GM23338 (cell line): ENCODE results near the gene PIMREG. TPM values are rescaled to one million over a fixed set of nuclear protein-coding genes. Genes with fewer than 3 reads are reported as not detected.

Experiments
- ATAC-seq: fragments of 200-7000 bp; cut with Tn5 transposase; 3 replicates; pipeline ENCODE4 v1.9.1; 2020
- DNase-seq: peaks from one replicate; pipeline ENCODE4 v3.0.0-alpha.2; 2015; ENCODE audit warnings: low spot score
- H2AFZ ChIP-seq: fragments of 200-600 bp; sonication (generic); 2 replicates; pipeline ENCODE4 v1.8.0; 2016; ENCODE audit warnings: antibody characterized with exemption, mild to moderate bottlenecking, moderate library complexity
- H3F3A ChIP-seq: fragments of 200-600 bp; sonication (generic); replicated peaks from 2 replicates; pipeline ENCODE4 v1.8.0; 2017; ENCODE audit warnings: antibody characterized with exemption, mixed run types, low read depth
- H3K27ac ChIP-seq: fragments of 200-600 bp; sonication (generic); 2 replicates; pipeline ENCODE4 v1.6.1; 2016; ENCODE audit warnings: low read depth
- H3K27me3 ChIP-seq: fragments of 200-600 bp; sonication (generic); 2 replicates; pipeline ENCODE4 v1.8.0; 2016; ENCODE audit warnings: mild to moderate bottlenecking, mixed run types, moderate library complexity; ENCODE audit not compliant: insufficient read depth
- H3K36me3 ChIP-seq: fragments of 200-600 bp; sonication (generic); 2 replicates; pipeline ENCODE4 v1.8.0; 2016; ENCODE audit warnings: mild to moderate bottlenecking; ENCODE audit not compliant: insufficient read depth
- H3K4me1 ChIP-seq: fragments of 200-600 bp; sonication (generic); 2 replicates; pipeline ENCODE4 v1.8.0; 2016; ENCODE audit warnings: mild to moderate bottlenecking, moderate library complexity; ENCODE audit not compliant: insufficient read depth
- H3K4me2 ChIP-seq: fragments of 200-600 bp; sonication (generic); 2 replicates; pipeline ENCODE4 v1.7.1; 2017; ENCODE audit warnings: mixed run types
- H3K4me3 ChIP-seq: fragments of 200-600 bp; sonication (generic); 2 replicates; pipeline ENCODE4 v1.6.1; 2016; ENCODE audit warnings: mixed run types
- H3K79me2 ChIP-seq: fragments of 200-600 bp; sonication (generic); replicated peaks from 2 replicates; pipeline ENCODE4 v1.8.0; 2017; ENCODE audit warnings: mild to moderate bottlenecking; ENCODE audit not compliant: insufficient read depth
- H3K9me2 ChIP-seq: fragments of 200-600 bp; sonication (generic); 2 replicates; pipeline ENCODE4 v1.8.0; 2017; ENCODE audit not compliant: insufficient read depth
- H4K20me1 ChIP-seq: fragments of 200-600 bp; sonication (generic); replicated peaks from 2 replicates; pipeline ENCODE4 v1.8.0; 2017; ENCODE audit warnings: mild to moderate bottlenecking; ENCODE audit not compliant: insufficient read depth
- H3K27ac Mint-ChIP-seq: 2 replicates; pipeline ENCODE4 v1.8.0; 2020; ENCODE audit warnings: inconsistent platforms, mild to moderate bottlenecking, moderate library complexity, mixed read lengths
- H3K27me3 Mint-ChIP-seq: 3 replicates; pipeline ENCODE4 v1.8.0; 2022; ENCODE audit warnings: low read depth, mild to moderate bottlenecking, moderate library complexity, mixed read lengths, inconsistent platforms; ENCODE audit not compliant: insufficient read depth, poor library complexity
- H3K36me3 Mint-ChIP-seq: 3 replicates; pipeline ENCODE4 v1.8.0; 2021; ENCODE audit warnings: low read depth, mild to moderate bottlenecking, inconsistent platforms, moderate library complexity, mixed read lengths
- H3K4me1 Mint-ChIP-seq: 3 replicates; pipeline ENCODE4 v1.8.0; 2020; ENCODE audit warnings: mild to moderate bottlenecking, inconsistent platforms, mixed read lengths
- H3K4me3 Mint-ChIP-seq: 3 replicates; pipeline ENCODE4 v1.8.0; 2021; ENCODE audit warnings: moderate library complexity, mild to moderate bottlenecking, inconsistent platforms, mixed read lengths
- H3K9me3 Mint-ChIP-seq: 3 replicates; pipeline ENCODE4 v1.8.0; 2020; ENCODE audit warnings: moderate library complexity, mild to moderate bottlenecking, inconsistent platforms, mixed read lengths
- CREB1 ChIP-seq: fragments of 250-450 bp; sonication (Bioruptor Pico); IDR thresholded peaks from 2 replicates; pipeline ENCODE4 v1.5.0; 2020; ENCODE audit warnings: low read depth, mild to moderate bottlenecking, moderate library complexity
- CTCF ChIP-seq, 2 experiments: fragments of 200-600 bp in 1 of 2; sonication (generic) in 1 of 2; conservative IDR thresholded peaks; 2 replicates each; pipeline versions ENCODE4 v1.5.1 to v1.6.1; 2016 to 2017; ENCODE audit warnings: antibody characterized with exemption in 2 of 2, low read depth in 2 of 2, mild to moderate bottlenecking in 2 of 2, moderate library complexity in 1 of 2
- EZH2phosphoT487 ChIP-seq: fragments of 200-600 bp; sonication (generic); IDR thresholded peaks from one replicate; pipeline ENCODE4 v1.8.1; 2018; ENCODE audit warnings: antibody characterized with exemption; ENCODE audit not compliant: unreplicated experiment
- POLR2AphosphoS5 ChIP-seq: IDR thresholded peaks from 2 replicates; pipeline ENCODE4 v1.6.1; 2016; ENCODE audit warnings: antibody characterized with exemption, low read depth
- ZNF114 ChIP-seq: fragments of 250-450 bp; sonication (Bioruptor Pico); IDR thresholded peaks from 2 replicates; pipeline ENCODE4 v1.5.0; 2020; ENCODE audit warnings: mild to moderate bottlenecking, moderate library complexity
- polyA plus RNA-seq: library from polyadenylated mRNA; unstranded; fragments of >200 nt; fragmentation: Nextera tagmentation; extraction: Ambion mirVana; gene quantifications from 2 replicates; pipeline ENCODE4 v1.2.1, GENCODE V29; 2016
- total RNA-seq: library from RNA; depleted of rRNA; stranded (reverse); fragments of >200 nt; shearing (Covaris generic); gene quantifications from 2 replicates; pipeline ENCODE4 v1.2.3, GENCODE V29; 2014
- TF ChIP-seq, protein P1 (sequence below): fragments of 250-450 bp; sonication (Bioruptor Pico); IDR thresholded peaks from 2 replicates; pipeline ENCODE4 v1.5.0; 2020; ENCODE audit warnings: mild to moderate bottlenecking, moderate library complexity

Gene PIMREG
- total and polyA plus RNA-seq, 2 experiments from 2014 or later, result 87.8 to 144 TPM

GRCh38 chr17:6477831-6478383 is 33.7 kb downstream of the PIMREG start (continued):
- TF ChIP-seq, protein P1, sequence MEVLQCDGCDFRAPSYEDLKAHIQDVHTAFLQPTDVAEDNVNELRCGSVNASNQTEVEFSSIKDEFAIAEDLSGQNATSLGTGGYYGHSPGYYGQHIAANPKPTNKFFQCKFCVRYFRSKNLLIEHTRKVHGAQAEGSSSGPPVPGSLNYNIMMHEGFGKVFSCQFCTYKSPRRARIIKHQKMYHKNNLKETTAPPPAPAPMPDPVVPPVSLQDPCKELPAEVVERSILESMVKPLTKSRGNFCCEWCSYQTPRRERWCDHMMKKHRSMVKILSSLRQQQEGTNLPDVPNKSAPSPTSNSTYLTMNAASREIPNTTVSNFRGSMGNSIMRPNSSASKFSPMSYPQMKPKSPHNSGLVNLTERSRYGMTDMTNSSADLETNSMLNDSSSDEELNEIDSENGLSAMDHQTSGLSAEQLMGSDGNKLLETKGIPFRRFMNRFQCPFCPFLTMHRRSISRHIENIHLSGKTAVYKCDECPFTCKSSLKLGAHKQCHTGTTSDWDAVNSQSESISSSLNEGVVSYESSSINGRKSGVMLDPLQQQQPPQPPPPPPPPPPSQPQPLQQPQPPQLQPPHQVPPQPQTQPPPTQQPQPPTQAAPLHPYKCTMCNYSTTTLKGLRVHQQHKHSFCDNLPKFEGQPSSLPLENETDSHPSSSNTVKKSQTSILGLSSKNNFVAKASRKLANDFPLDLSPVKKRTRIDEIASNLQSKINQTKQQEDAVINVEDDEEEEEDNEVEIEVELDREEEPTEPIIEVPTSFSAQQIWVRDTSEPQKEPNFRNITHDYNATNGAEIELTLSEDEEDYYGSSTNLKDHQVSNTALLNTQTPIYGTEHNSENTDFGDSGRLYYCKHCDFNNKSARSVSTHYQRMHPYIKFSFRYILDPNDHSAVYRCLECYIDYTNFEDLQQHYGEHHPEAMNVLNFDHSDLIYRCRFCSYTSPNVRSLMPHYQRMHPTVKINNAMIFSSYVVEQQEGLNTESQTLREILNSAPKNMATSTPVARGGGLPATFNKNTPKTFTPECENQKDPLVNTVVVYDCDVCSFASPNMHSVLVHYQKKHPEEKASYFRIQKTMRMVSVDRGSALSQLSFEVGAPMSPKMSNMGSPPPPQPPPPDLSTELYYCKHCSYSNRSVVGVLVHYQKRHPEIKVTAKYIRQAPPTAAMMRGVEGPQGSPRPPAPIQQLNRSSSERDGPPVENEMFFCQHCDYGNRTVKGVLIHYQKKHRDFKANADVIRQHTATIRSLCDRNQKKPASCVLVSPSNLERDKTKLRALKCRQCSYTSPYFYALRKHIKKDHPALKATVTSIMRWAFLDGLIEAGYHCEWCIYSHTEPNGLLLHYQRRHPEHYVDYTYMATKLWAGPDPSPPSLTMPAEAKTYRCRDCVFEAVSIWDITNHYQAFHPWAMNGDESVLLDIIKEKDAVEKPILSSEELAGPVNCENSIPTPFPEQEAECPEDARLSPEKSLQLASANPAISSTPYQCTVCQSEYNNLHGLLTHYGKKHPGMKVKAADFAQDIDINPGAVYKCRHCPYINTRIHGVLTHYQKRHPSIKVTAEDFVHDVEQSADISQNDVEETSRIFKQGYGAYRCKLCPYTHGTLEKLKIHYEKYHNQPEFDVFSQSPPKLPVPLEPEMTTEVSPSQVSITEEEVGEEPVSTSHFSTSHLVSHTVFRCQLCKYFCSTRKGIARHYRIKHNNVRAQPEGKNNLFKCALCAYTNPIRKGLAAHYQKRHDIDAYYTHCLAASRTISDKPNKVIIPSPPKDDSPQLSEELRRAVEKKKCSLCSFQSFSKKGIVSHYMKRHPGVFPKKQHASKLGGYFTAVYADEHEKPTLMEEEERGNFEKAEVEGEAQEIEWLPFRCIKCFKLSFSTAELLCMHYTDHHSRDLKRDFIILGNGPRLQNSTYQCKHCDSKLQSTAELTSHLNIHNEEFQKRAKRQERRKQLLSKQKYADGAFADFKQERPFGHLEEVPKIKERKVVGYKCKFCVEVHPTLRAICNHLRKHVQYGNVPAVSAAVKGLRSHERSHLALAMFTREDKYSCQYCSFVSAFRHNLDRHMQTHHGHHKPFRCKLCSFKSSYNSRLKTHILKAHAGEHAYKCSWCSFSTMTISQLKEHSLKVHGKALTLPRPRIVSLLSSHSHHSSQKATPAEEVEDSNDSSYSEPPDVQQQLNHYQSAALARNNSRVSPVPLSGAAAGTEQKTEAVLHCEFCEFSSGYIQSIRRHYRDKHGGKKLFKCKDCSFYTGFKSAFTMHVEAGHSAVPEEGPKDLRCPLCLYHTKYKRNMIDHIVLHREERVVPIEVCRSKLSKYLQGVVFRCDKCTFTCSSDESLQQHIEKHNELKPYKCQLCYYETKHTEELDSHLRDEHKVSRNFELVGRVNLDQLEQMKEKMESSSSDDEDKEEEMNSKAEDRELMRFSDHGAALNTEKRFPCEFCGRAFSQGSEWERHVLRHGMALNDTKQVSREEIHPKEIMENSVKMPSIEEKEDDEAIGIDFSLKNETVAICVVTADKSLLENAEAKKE (CRISPR knock-in tag), result no peak
- TF ChIP-seq EZH2phosphoT487, result no peak

DNA sequence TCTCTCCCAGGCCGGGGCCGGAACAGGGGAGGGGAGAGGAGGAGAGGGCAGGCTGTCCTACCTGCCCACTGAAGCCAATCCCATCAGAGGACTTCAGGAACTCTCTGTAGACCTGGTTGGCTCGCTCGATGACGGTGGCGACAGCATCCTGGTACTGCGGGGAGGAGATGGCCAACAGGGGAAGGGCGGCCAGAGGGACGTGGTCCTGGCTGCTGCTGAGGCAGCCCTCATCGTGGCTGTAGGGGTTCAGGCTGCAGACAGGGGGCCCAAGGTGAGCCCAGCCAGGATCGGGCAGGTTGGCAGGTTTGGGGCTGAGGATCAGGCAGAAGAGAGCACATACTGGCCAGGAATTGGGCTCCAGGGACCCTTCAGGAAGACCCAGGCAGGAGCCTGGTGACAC is 34.2 kb downstream of the PIMREG start:
- no peak overlapping the region for H2AFZ ChIP-seq
- Mint-ChIP-seq H3K27me3 (peaks cover 17% of the 10 kb centered on the region), H3K4me1 (peaks cover 22% of the 10 kb centered on the region; the same call in 2 of the 3 replicates), H3K4me3 (no peak overlapping the region), H3K27ac (no peak overlapping the region), H3K36me3 (no peaks in the 10 kb centered on the region), H3K9me3 (no peaks in the 10 kb centered on the region)
- no peaks in the 10 kb centered on the region for H3K36me3 ChIP-seq
- no peak for DNase-seq
- H3K4me3 ChIP-seq, result no peak overlapping the region
- H3K4me2 ChIP-seq, result no peak overlapping the region
- H3K9me2 ChIP-seq, result no peaks in the 10 kb centered on the region
- H3K79me2 ChIP-seq, result no peaks in the 10 kb centered on the region
- no peak; the same call in 2 of the 3 replicates for ATAC-seq
- H4K20me1 ChIP-seq, result no peaks in the 10 kb centered on the region
- H3F3A ChIP-seq, result no peaks in the 10 kb centered on the region
- H3K27ac ChIP-seq, result no peak overlapping the region
- TF ChIP-seq ZNF114 (CRISPR knock-in tag), result no peak
- no peak for TF ChIP-seq EZH2phosphoT487
- TF ChIP-seq CTCF (conservative IDR thresholded peaks at IDR 0.05; ENCODE audit: low read depth in 2 of 2), result no peak
- no peak for TF ChIP-seq CREB1 (CRISPR knock-in tag)
- no peak for TF ChIP-seq POLR2AphosphoS5
- no peaks in the 10 kb centered on the region for H3K27me3 ChIP-seq
- 0 out of 2 replicates have a peak, but pooled peaks cover 3% of the 10 kb centered on the region for H3K4me1 ChIP-seq
